Nephron progenitor cell (in vitro differentiated cells): ENCODE measurements around the gene THSD4.

ENCODE experiments used
- DNase-seq: peaks from one replicate; pipeline ENCODE4 v3.0.0; 2021
- H3K27ac Mint-ChIP-seq: 2 replicates; pipeline ENCODE4 v1.8.0; 2021; ENCODE audit warnings: mild to moderate bottlenecking, moderate library complexity, mixed read lengths
- H3K27me3 Mint-ChIP-seq: 2 replicates; pipeline ENCODE4 v1.8.0; 2021; ENCODE audit warnings: mild to moderate bottlenecking, low read depth, mixed read lengths; ENCODE audit not compliant: poor library complexity
- H3K36me3 Mint-ChIP-seq: 2 replicates; pipeline ENCODE4 v1.8.0; 2021; ENCODE audit warnings: low read depth, mixed read lengths
- H3K4me1 Mint-ChIP-seq: 2 replicates; pipeline ENCODE4 v1.8.0; 2021; ENCODE audit warnings: mixed read lengths
- H3K4me3 Mint-ChIP-seq: 2 replicates; pipeline ENCODE4 v1.8.0; 2021; ENCODE audit warnings: mild to moderate bottlenecking, moderate library complexity, mixed read lengths
- H3K9me3 Mint-ChIP-seq: 2 replicates; pipeline ENCODE4 v1.8.0; 2021; ENCODE audit warnings: mild to moderate bottlenecking, moderate library complexity, mixed read lengths
- TF ChIP-seq, protein P1 (sequence below): fragments of 200-600 bp; sonication (generic); IDR thresholded peaks from 2 replicates; pipeline ENCODE4 v1.5.0; 2021; ENCODE audit warnings: antibody characterized with exemption

The THSD4 gene

DNA sequence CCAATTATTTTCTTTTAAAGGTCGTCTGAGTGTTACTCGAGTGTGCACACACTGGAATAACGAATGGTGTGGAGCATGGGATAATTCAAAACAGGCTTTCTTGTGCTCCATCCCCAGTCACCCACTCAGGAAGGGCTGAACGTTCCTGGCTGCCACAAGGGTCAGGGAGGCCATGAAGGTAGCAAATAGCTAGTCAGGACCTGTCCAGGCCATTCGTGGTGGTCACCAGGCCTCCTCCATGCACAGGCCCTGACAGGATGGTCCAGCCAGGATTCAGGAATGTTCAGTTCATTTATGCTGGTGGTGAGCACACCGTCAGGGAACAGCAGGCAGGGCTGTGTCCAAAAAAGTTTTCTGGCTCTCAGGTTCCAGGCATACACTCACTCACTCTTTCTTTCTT is 683.4 kb downstream of the THSD4 start:
- TF ChIP-seq, protein P1, sequence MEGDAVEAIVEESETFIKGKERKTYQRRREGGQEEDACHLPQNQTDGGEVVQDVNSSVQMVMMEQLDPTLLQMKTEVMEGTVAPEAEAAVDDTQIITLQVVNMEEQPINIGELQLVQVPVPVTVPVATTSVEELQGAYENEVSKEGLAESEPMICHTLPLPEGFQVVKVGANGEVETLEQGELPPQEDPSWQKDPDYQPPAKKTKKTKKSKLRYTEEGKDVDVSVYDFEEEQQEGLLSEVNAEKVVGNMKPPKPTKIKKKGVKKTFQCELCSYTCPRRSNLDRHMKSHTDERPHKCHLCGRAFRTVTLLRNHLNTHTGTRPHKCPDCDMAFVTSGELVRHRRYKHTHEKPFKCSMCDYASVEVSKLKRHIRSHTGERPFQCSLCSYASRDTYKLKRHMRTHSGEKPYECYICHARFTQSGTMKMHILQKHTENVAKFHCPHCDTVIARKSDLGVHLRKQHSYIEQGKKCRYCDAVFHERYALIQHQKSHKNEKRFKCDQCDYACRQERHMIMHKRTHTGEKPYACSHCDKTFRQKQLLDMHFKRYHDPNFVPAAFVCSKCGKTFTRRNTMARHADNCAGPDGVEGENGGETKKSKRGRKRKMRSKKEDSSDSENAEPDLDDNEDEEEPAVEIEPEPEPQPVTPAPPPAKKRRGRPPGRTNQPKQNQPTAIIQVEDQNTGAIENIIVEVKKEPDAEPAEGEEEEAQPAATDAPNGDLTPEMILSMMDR, result no peak
- Mint-ChIP-seq H3K27me3 (peaks cover 5% of the 10 kb centered on the region), H3K4me1 (peaks cover 13% of the 10 kb centered on the region)

DNA sequence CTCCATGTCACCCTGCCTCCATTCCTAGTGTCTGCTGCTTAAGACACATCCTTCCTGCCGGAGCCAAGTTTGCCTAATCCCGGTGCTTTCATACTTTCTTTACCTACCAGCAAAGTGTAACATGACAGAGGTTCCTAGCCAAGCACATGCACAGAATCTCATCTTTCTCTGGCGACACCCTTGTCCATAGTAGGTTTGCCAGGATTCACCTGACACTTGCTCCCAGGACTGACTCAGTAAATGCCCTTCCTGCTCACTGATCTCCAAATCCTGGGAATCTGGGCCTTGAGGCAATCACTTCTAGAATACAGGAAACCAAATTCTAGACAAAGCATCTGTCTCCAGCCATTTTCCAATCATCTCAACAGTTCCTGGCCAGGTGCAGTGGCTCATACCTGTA is 684.9 kb downstream of the THSD4 start:
- no peak overlapping the region for H3K4me3 Mint-ChIP-seq
- H3K36me3 Mint-ChIP-seq, result peaks cover 9% of the 10 kb centered on the region
- DNase-seq, result no peak
- TF ChIP-seq, protein P1, result no peak
- H3K4me1 Mint-ChIP-seq, result peaks cover 21% of the 10 kb centered on the region
- no peak overlapping the region for H3K27ac Mint-ChIP-seq
- H3K27me3 Mint-ChIP-seq, result peaks cover 5% of the 10 kb centered on the region
- peaks cover 16% of the 10 kb centered on the region for H3K9me3 Mint-ChIP-seq

More for the DNA sequence above, 683.4 kb downstream of the THSD4 start:
- Mint-ChIP-seq H3K36me3 (peaks cover 9% of the 10 kb centered on the region), H3K27ac (no peak overlapping the region), H3K9me3 (peaks cover 16% of the 10 kb centered on the region), H3K4me3 (no peak overlapping the region)
- DNase-seq, result no peak

DNA sequence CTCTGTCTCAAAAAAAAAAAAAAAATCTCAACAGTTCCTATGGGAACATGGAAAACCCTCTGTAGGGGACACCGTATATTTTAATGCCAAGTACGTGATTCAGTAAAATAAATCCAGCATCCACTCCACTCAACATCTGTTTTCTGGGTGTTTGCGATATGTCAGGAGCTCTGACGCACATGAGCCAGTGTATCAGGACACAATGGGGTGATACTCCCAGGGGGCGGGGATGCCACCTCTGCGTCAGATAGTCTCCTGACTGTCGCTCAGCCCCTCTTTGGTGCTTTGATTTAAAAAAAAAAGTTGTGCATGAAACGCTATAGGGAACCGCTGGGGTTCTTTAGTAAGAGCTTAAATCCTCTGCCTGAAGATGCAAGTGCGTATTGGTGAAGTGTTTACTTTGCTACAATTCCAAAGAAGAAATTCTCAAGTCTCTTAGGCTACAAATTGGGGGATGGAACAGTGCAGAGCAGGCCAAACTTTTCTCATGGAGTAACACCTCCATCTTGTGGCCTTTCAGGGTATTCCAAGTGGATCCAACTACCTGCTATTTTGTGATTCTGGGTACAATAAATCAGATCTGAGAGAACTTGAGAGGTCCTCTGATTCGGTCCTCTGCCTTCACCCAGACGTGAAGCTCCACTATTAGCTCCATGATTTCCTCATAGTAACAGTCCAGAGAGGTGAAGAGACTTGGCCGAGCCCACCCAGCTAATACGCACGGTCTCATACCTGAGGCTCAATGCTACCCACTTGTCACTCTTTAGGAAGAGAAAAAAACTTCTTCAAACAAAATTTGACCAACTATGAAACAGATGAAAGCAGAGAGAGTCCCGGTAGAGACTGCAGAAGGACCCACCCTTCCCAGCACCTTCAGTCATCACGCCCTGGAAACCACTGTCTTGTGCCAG is 685.8 kb downstream of the THSD4 start:
- DNase-seq, result peak; percentile 63
- Mint-ChIP-seq H3K4me1 (peaks cover 30% of the 10 kb centered on the region), H3K9me3 (peaks cover 16% of the 10 kb centered on the region), H3K36me3 (peaks cover 9% of the 10 kb centered on the region), H3K27ac (no peak overlapping the region), H3K27me3 (peaks cover 5% of the 10 kb centered on the region), H3K4me3 (no peak overlapping the region)
- TF ChIP-seq, protein P1, result peak; percentile 90

DNA sequence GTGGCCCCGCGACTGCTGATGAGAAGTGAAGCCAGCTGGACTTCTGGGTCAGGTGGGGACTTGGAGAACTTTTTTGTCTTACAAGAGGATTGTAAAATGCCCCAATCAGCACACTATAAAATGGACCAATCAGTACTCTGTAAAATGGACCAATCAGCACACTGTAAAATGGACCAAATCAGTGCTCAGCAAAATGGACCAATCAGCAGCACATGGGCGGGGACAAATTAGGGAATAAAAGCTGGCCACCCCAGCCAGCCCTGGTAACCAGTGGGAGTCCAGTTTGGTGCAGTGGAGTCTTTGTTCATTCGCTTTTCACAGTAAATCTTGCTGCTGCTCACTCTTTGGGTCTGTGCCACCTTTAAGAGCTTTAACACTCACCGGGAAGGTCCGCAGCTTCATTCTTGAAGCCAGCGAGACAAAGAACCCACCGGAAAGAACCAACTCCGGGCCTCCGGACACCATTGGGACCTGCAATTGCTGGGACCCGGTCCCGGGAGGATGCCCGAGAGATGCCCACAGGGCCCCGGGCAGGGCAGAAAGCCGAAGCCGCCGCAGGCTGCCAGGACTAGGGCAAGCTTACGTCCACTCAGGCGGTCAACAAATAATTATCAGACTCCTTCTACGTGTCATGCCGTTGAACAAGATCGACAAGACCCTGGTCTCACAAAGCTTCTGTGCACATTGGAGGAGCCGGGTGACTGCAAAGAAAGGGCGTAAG is 686.8 kb downstream of the THSD4 start:
- DNase-seq, result no peak

DNA sequence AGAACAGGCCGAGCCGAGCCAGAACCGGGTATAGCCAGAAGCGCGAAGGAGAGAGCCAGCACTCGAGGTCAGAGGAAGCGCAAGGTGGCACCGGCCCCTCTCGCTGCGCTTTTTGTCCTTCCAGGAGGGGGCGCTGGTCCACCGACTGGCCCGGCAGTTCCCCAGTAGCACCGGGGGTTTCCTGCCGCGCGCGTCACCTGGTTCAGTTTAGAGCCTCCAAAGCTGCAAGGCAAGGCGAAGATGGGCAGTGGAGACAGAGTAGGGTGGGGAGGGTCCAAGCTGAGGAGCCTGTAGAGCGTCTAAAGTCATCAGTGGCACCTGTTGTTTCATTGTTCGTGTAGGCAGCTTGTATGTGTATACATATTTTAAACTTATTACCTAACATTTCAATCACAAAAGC is 687.5 kb downstream of the THSD4 start:
- peaks cover 11% of the 10 kb centered on the region for H3K27me3 Mint-ChIP-seq
- TF ChIP-seq, protein P1, result peak; percentile 35
- H3K27ac Mint-ChIP-seq, result no peak overlapping the region
- peaks cover 47% of the 10 kb centered on the region for H3K4me1 Mint-ChIP-seq
- no peak for DNase-seq
- peaks cover 15% of the 10 kb centered on the region for H3K9me3 Mint-ChIP-seq
- H3K36me3 Mint-ChIP-seq, result peaks cover 9% of the 10 kb centered on the region
- H3K4me3 Mint-ChIP-seq, result no peak overlapping the region

More for the DNA sequence above, 686.8 kb downstream of the THSD4 start:
- TF ChIP-seq, protein P1, result no peak
- Mint-ChIP-seq H3K4me3 (no peak overlapping the region), H3K27me3 (peaks cover 7% of the 10 kb centered on the region), H3K27ac (no peak overlapping the region), H3K9me3 (peaks cover 16% of the 10 kb centered on the region), H3K4me1 (peaks cover 40% of the 10 kb centered on the region), H3K36me3 (peaks cover 9% of the 10 kb centered on the region)
